ENCODE data around the gene LITAF.

The LITAF gene

GRCh38 chr16:11586856-11587642, at the start of gene LITAF:
LITAF (minus strand) TSS chr16:11586919; CDS start chr16:11556730, 30,189 bp downstream.
- peak in 1 of 2 experiments; percentile 79 for DNase-seq

DNA sequence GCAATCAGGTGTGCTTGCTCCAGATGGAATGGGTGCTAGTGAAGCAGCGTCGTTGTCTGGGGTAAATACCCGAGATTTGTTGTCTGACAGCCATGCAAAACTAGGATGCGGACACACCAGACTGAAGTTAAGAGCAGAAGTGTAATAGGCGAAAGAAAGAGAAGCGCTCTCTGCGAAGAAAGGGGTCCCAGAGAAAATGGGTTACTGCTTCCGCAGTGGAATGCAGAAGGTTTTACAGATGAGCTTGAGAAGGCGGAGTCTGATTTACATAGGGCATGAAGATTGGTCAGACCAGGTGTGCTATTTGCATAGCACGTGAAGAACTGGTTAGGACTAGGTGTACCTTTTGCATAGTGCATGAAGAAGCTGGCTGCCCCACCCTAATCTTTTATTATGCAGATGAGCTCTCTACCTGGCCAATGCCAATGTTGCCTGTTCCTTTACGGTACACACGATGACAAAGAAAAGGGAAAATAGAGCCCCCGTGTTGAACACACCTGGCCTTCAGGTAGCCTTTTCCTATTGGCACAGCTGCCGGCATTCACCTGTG, 49.5 kb upstream of the LITAF start:
- peak; percentile 95 for DNase-seq

DNA sequence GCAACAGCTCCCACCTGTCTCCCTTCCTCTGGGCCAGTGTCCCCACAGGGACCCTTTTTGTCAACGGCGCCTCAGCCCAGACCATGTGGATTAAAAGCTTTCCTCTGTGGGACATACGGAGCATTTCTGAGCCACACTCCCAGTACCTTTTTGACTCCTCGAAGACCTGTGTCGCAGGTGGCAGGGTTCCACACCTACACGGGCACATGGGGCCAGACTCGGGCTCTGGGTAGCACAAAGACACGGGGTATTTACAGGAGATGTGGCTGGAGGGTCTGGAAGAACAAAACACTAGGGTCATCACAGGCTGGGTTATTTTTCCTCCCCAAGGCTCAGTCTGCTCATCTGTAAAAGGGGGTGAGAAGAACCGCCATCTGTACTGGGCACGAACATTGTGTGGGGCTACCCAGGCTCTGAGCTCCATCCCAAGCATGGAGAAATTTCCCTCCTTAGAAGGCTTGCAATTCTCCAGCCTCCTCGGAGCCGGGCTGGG, 49.0 kb upstream of the LITAF start:
- DNase-seq, result no peak

GRCh38 chr16:11635113-11635652, 48.5 kb upstream of the LITAF start:
- no peak for DNase-seq

GRCh38 chr16:11634312-11634711, 47.6 kb upstream of the LITAF start:
- DNase-seq, result no peak

DNA sequence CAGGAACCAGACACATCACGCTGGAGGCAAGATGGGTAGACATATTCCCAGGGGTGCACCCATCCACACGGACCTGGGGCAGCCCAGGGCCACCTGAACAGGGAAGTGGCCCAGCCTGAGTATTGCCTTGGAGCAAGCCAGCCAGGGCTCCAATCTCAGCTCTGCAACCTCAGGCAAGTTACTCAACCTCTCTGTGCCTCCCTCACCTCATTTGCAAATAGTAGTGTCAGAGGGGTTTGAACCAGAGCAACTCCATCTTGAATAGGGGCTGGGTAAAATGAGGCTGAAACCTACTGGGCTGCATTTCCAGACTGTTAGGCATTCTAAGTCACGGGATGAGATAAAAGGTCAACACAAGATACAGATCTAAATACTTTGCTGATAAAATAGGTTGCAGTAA, 46.4 kb upstream of the LITAF start:
- no peak for DNase-seq

- DNase-seq, result no peak
Measured at GRCh38 chr16:11632455-11632939, 45.8 kb upstream of the LITAF start.

DNA sequence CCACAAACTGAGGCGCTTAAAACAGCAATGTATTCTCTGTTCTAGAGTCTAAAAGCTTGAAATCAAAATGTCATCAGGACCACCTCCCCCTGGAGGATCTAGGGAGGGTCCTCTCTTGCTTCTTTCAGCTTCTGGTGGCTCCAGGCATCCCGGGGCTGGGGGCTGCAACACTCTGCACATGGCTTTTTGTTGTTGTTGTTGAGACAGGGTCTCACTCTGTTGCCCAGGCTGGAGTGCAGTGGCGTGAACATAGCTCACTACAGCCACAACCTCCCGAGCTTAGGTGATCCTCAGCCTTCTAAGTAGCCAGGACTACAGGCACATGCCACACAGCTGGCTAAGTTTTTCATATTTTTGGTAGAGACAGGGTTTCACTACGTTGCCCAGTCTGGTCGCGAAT, 44.5 kb upstream of the LITAF start:
- no peak for DNase-seq

DNA sequence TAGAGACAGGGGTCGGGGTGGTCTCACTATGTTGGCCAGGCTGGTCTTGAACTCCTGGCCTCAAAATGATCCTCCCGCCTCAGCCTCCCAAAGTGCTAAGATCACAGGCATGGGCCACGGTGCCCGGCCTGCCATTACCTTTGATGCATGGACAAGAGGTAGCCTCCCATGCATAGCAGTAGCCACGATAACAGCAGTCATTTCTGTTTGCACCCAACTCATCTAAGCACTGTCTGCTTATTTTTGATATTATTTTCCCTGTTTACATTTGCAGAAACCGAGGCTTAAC, 44.0 kb upstream of the LITAF start:
- no peak for DNase-seq

GRCh38 chr16:11630046-11630767, 43.5 kb upstream of the LITAF start:
- DNase-seq, result no peak

- DNase-seq, result no peak
Measured at GRCh38 chr16:11629071-11630030, 42.6 kb upstream of the LITAF start.

DNA sequence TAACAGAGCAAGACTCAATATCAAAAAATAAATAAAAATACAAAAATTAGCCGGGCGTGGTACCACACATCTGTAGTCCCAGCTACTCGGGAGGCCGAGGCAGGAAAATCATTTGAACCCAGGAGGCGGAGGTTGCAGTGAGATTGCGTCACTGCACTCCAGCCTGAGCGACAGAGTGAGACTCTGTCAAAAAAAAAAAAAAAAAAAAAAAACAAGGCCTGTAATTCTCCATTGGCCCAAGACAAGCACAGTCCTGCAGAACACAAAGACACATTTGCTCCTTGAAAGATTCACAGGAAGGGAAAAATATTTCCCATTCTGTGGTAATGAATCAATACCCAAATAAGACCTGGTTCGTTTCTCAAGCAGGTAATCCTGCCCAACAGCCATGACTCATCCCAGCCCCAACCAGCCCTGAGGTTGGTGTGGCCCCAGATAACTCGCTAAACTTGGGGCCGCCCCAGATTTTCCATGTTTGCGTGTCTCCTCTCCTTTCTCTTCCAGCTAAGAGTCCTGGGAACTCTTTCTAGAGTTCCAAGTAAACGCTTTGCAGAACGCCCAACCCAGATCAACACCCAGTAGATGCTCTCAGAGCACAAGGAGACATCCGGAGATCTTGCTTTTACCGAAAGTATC, 41.2 kb upstream of the LITAF start:
- DNase-seq, result no peak

DNA sequence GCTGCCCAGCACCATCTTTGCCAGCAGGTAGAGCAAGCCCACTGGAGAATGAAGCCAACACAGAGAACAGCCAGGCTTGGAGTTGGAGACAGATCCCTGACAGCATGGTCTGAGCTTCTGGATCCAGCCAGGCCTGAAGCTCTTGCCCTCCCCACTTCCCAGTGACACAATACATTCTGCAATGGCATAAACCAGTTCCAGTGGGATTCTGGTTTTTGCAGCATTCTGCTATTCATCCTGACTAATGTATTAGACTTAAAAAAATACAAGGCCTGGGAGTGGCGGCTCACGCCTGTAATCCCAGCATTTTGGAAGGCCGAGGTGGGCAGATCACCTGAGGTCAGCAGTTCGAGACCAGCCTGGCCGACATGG, 40.6 kb upstream of the LITAF start:
- DNase-seq, result no peak

DNA sequence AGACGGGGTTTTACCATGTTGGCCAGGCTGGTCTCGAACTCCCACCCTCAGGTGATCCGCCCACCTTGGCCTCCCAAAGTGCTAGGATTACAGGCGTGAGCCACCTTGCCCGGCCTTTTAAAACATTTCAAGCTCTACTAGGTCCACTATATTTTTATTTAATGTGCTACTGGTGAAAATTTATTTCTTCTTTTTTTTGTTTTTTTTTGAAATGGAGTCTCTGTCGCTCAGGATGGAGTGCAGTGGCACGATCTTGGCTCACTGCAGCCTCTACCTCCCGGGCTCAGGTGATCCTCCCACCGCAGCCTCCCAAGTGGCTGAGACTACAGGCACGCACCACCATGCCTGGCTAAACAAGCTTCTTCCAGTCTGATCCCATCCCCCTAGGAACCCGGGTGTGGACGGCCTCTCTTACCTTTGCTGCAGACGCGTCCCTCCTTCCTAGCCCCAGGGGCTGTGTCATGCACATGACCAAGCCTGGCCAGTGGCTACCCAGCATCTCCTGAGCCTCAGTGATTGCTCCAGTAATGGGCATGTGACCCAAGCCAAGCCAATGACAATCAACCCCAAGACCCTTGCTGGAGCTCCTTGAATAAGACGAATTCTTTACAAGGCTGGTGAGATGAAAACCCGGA, 40.1 kb upstream of the LITAF start:
- no peak for DNase-seq

DNA sequence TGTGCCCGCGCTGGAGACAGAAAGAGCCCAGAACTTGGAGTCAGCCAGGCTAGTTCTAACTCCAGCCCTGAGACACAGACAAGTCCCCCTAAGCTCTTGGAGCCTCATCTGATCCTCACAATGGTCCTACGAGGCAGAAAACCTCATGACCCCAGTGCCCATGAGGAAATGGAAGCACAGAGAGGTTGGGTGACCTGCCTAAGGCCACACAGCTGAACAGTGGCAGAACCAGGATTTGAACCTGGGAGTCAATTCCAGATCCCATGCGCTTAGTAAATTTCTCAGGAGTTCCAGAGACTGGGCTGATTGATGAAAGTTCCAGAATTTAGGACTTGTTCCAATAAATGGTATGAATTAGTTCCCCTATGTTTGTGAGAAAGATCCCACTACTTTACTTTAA, 39.0 kb upstream of the LITAF start:
- no peak for DNase-seq

DNA sequence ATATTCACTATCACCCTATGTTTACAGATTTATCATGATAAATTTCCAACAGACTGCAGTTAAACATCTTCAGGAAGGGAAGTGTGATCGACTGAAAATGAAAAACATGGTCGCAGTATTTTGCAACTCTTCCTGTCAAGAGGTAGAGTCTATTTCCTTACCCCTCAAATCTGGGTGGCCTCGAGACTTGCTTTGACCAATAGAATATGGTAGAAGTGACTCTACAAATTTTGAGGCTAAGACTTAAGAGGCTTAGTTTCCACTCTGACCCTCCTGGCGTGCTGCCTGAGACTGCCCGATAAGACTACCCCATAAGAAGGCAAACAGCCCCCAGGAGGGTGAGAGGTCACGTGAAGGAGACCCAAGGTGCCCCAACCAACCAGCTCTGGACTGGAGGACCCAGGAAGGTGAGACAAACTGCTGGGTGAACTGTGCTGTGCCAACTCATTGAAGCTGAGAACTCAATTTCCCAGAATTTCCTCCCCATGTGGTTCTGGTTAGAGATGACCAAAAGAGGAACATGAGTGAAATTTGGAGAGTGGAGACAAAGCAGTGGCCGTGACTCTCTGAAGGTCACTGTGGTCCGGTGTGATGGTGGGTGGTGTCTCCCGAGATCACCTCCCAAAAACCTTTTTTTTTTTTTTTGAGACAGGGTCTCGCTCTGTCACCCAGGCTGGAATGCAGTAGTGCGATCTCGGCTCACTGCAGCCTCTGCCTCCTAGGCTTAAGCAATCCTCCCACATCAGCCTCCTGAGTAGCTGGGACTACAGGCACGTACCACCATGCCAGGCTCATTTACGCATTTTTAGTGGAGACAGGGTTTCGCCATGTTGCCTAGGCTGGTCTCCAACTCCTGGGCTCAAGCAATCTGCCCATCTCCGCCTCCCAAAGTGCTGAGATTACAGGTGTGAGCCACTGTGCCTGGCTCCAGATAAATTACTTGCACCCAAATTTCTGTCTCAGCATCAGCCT, 38.2 kb upstream of the LITAF start:
- DNase-seq, result no peak

- no peak for DNase-seq
Measured at GRCh38 chr16:11624205-11624604, 37.5 kb upstream of the LITAF start.

GRCh38 chr16:11621920-11622651, 35.4 kb upstream of the LITAF start:
- no peak for DNase-seq

DNA sequence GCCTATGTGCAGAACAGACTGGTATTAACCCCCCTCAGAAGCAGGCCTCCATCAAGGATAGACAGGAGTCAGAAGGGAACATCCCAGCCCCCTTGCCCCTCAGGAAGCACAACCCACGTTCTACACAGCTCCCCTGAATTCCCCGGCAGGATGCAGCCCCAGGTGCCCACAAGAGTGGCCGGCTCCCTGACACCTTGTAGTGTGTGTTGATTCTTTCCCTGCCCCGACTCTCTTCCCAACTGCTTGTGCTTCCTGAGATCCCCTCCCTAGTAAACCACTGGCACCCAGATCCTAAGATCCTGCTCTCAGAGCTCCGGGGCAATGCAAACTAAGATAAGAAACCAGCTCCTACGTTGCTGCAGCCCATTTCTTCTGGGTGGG, 34.8 kb upstream of the LITAF start:
- no peak for DNase-seq

Measured in NCI-H526 (cell line).